ENCODE measurements around the gene MIER1. TPM values are rescaled to one million over a fixed set of nuclear protein-coding genes. Genes with fewer than 3 reads are reported as not detected.

The MIER1 gene
- total RNA-seq, 1 experiment from 2014 or later, result 29.2 TPM

- H3K79me2 ChIP-seq (ENCODE audit: low read length), result peaks cover 15% of the 10 kb centered on the region
- DNase-seq, result no peak
Observed at GRCh38 chr1:66985835-66986234, 61.0 kb downstream of the MIER1 start.

GRCh38 chr1:66993076-66993475 lies 68.3 kb downstream of the MIER1 start:
- H4K20me1 ChIP-seq (ENCODE audit: insufficient read depth, low read depth, low read length), result no peaks in the 10 kb centered on the region
- no peaks in the 10 kb centered on the region for H3K9me2 ChIP-seq (replicated peaks; ENCODE audit: insufficient read depth, low read length)
- no peak overlapping the region for H3K9ac ChIP-seq (ENCODE audit: low read length)
- H2AFZ ChIP-seq (ENCODE audit: low read length), result no peak overlapping the region
- H3K36me3 ChIP-seq (ENCODE audit: insufficient read depth, low read length), result peaks cover 14% of the 10 kb centered on the region
- no peaks in the 10 kb centered on the region for H3K9me3 ChIP-seq (ENCODE audit: low read length)
- no peaks in the 10 kb centered on the region for H3K79me2 ChIP-seq (ENCODE audit: low read length)
- H3K4me2 ChIP-seq (ENCODE audit: low read depth, low read length, poor library complexity, severe bottlenecking), result no peak overlapping the region
- no peak for DNase-seq
- no peaks in the 10 kb centered on the region for H3K27me3 ChIP-seq (ENCODE audit: low read length)
- H3K27ac ChIP-seq (ENCODE audit: low read length), result no peak overlapping the region
- H3K4me3 ChIP-seq (ENCODE audit: low read length), result no peak overlapping the region
- H3K4me1 ChIP-seq (ENCODE audit: low read length), result peaks cover 14% of the 10 kb centered on the region

More at GRCh38 chr1:66985835-66986234, 61.0 kb downstream of the MIER1 start:
- no peak overlapping the region for H3K4me3 ChIP-seq (ENCODE audit: low read length)
- no peaks in the 10 kb centered on the region for H3K9me3 ChIP-seq (ENCODE audit: low read length)
- H2AFZ ChIP-seq (ENCODE audit: low read length), result no peak overlapping the region
- peaks cover 37% of the 10 kb centered on the region for H3K4me1 ChIP-seq (ENCODE audit: low read length)
- no peak overlapping the region for H3K4me2 ChIP-seq (ENCODE audit: low read depth, low read length, poor library complexity, severe bottlenecking)
- H3K9ac ChIP-seq (ENCODE audit: low read length), result no peak overlapping the region
- peak overlapping the region; percentile 70 for H3K27ac ChIP-seq (ENCODE audit: low read length)
- no peaks in the 10 kb centered on the region for H4K20me1 ChIP-seq (ENCODE audit: insufficient read depth, low read depth, low read length)
- H3K9me2 ChIP-seq (replicated peaks; ENCODE audit: insufficient read depth, low read length), result no peaks in the 10 kb centered on the region
- no peaks in the 10 kb centered on the region for H3K27me3 ChIP-seq (ENCODE audit: low read length)
- peaks cover 66% of the 10 kb centered on the region for H3K36me3 ChIP-seq (ENCODE audit: insufficient read depth, low read length)

- no peak overlapping the region for H3K4me3 ChIP-seq (ENCODE audit: low read length)
- peak overlapping the region; percentile 44 for H3K4me2 ChIP-seq (ENCODE audit: low read depth, low read length, poor library complexity, severe bottlenecking)
- DNase-seq, result peak; percentile 92
- H3K27me3 ChIP-seq (ENCODE audit: low read length), result no peaks in the 10 kb centered on the region
- H3K36me3 ChIP-seq (ENCODE audit: insufficient read depth, low read length), result peaks cover 10% of the 10 kb centered on the region
- peaks cover 14% of the 10 kb centered on the region for H3K4me1 ChIP-seq (ENCODE audit: low read length)
- H2AFZ ChIP-seq (ENCODE audit: low read length), result 0 out of 2 replicates have a peak overlapping the region, but pooled peaks have one; percentile 23
- H3K27ac ChIP-seq (ENCODE audit: low read length), result 0 out of 2 replicates have a peak overlapping the region, but pooled peaks have one; percentile 28
- no peaks in the 10 kb centered on the region for H4K20me1 ChIP-seq (ENCODE audit: insufficient read depth, low read depth, low read length)
- peaks cover 2% of the 10 kb centered on the region; the same call in 1 of the 2 replicates for H3K79me2 ChIP-seq (ENCODE audit: low read length)
- H3K9ac ChIP-seq (ENCODE audit: low read length), result 0 out of 2 replicates have a peak overlapping the region, but pooled peaks have one; percentile 11
- H3K9me2 ChIP-seq (replicated peaks; ENCODE audit: insufficient read depth, low read length), result no peaks in the 10 kb centered on the region
- H3K9me3 ChIP-seq (ENCODE audit: low read length), result no peaks in the 10 kb centered on the region
Observed at GRCh38 chr1:66996018-66996682, 71.4 kb downstream of the MIER1 start.

- H3K9ac ChIP-seq (ENCODE audit: low read length), result no peak overlapping the region
- H3K79me2 ChIP-seq (ENCODE audit: low read length), result peaks cover 9% of the 10 kb centered on the region; the same call in 1 of the 2 replicates
- H3K27ac ChIP-seq (ENCODE audit: low read length), result no peak overlapping the region; the same call in 1 of the 2 replicates
- no peaks in the 10 kb centered on the region for H3K27me3 ChIP-seq (ENCODE audit: low read length)
- H2AFZ ChIP-seq (ENCODE audit: low read length), result no peak overlapping the region
- no peaks in the 10 kb centered on the region for H3K9me3 ChIP-seq (ENCODE audit: low read length)
- no peaks in the 10 kb centered on the region for H3K9me2 ChIP-seq (replicated peaks; ENCODE audit: insufficient read depth, low read length)
- H3K4me2 ChIP-seq (ENCODE audit: low read depth, low read length, poor library complexity, severe bottlenecking), result no peak overlapping the region
- H4K20me1 ChIP-seq (ENCODE audit: insufficient read depth, low read depth, low read length), result no peaks in the 10 kb centered on the region
- H3K36me3 ChIP-seq (ENCODE audit: insufficient read depth, low read length), result peaks cover 24% of the 10 kb centered on the region
- H3K4me3 ChIP-seq (ENCODE audit: low read length), result no peak overlapping the region
- DNase-seq, result no peak
- H3K4me1 ChIP-seq (ENCODE audit: low read length), result peaks cover 22% of the 10 kb centered on the region
Observed at GRCh38 chr1:66998972-66999371, 74.2 kb downstream of the MIER1 start.

GRCh38 chr1:66999640-67000400 lies 75.0 kb downstream of the MIER1 start:
- no peak for DNase-seq
- no peaks in the 10 kb centered on the region for H3K9me3 ChIP-seq (ENCODE audit: low read length)
- H3K27ac ChIP-seq (ENCODE audit: low read length), result no peak overlapping the region
- H3K27me3 ChIP-seq (ENCODE audit: low read length), result no peaks in the 10 kb centered on the region
- H3K9me2 ChIP-seq (replicated peaks; ENCODE audit: insufficient read depth, low read length), result no peaks in the 10 kb centered on the region
- H3K36me3 ChIP-seq (ENCODE audit: insufficient read depth, low read length), result peaks cover 26% of the 10 kb centered on the region
- no peaks in the 10 kb centered on the region for H4K20me1 ChIP-seq (ENCODE audit: insufficient read depth, low read depth, low read length)
- H2AFZ ChIP-seq (ENCODE audit: low read length), result no peak overlapping the region
- H3K4me3 ChIP-seq (ENCODE audit: low read length), result no peak overlapping the region
- H3K79me2 ChIP-seq (ENCODE audit: low read length), result peaks cover 9% of the 10 kb centered on the region; the same call in 1 of the 2 replicates
- H3K4me1 ChIP-seq (ENCODE audit: low read length), result peaks cover 21% of the 10 kb centered on the region
- H3K4me2 ChIP-seq (ENCODE audit: low read depth, low read length, poor library complexity, severe bottlenecking), result no peak overlapping the region
- H3K9ac ChIP-seq (ENCODE audit: low read length), result no peak overlapping the region

- H3K27ac ChIP-seq (ENCODE audit: low read length), result no peak overlapping the region
- H2AFZ ChIP-seq (ENCODE audit: low read length), result no peak overlapping the region
- no peak overlapping the region for H3K4me3 ChIP-seq (ENCODE audit: low read length)
- H4K20me1 ChIP-seq (ENCODE audit: insufficient read depth, low read depth, low read length), result no peaks in the 10 kb centered on the region
- H3K9ac ChIP-seq (ENCODE audit: low read length), result no peak overlapping the region
- no peaks in the 10 kb centered on the region for H3K27me3 ChIP-seq (ENCODE audit: low read length)
- H3K9me3 ChIP-seq (ENCODE audit: low read length), result no peaks in the 10 kb centered on the region
- no peak for DNase-seq
- H3K4me2 ChIP-seq (ENCODE audit: low read depth, low read length, poor library complexity, severe bottlenecking), result no peak overlapping the region
- H3K9me2 ChIP-seq (replicated peaks; ENCODE audit: insufficient read depth, low read length), result no peaks in the 10 kb centered on the region
- peaks cover 26% of the 10 kb centered on the region for H3K36me3 ChIP-seq (ENCODE audit: insufficient read depth, low read length)
- H3K4me1 ChIP-seq (ENCODE audit: low read length), result peaks cover 7% of the 10 kb centered on the region; the same call in 1 of the 2 replicates
- peaks cover 16% of the 10 kb centered on the region; the same call in 1 of the 2 replicates for H3K79me2 ChIP-seq (ENCODE audit: low read length)
Observed at GRCh38 chr1:67001682-67002425, 77.1 kb downstream of the MIER1 start.

- H3K4me1 ChIP-seq (ENCODE audit: low read length), result peaks cover 7% of the 10 kb centered on the region; the same call in 1 of the 2 replicates
- H3K79me2 ChIP-seq (ENCODE audit: low read length), result peaks cover 19% of the 10 kb centered on the region; the same call in 1 of the 2 replicates
- H3K27ac ChIP-seq (ENCODE audit: low read length), result no peak overlapping the region
- no peak overlapping the region for H2AFZ ChIP-seq (ENCODE audit: low read length)
- H3K9ac ChIP-seq (ENCODE audit: low read length), result no peak overlapping the region
- H3K4me3 ChIP-seq (ENCODE audit: low read length), result no peak overlapping the region
- no peaks in the 10 kb centered on the region for H3K9me2 ChIP-seq (replicated peaks; ENCODE audit: insufficient read depth, low read length)
- no peaks in the 10 kb centered on the region for H3K9me3 ChIP-seq (ENCODE audit: low read length)
- peaks cover 23% of the 10 kb centered on the region for H3K36me3 ChIP-seq (ENCODE audit: insufficient read depth, low read length)
- no peaks in the 10 kb centered on the region for H4K20me1 ChIP-seq (ENCODE audit: insufficient read depth, low read depth, low read length)
- no peaks in the 10 kb centered on the region for H3K27me3 ChIP-seq (ENCODE audit: low read length)
- H3K4me2 ChIP-seq (ENCODE audit: low read depth, low read length, poor library complexity, severe bottlenecking), result no peak overlapping the region
- DNase-seq, result no peak
Observed at GRCh38 chr1:67004176-67004575, 79.4 kb downstream of the MIER1 start.
